ENCODE measurements around the gene RPL4.
"Not testable (repeated sequence)": the region's sequence is repeated elsewhere in the genome, so short reads cannot be mapped to it uniquely, and the experiment has no call there.

- not testable (repeated sequence) for TF ChIP-seq CTCF (IDR thresholded peaks at IDR 0.05; ENCODE audit: insufficient read depth, low read length); GABPA (IDR thresholded peaks at IDR 0.05; ENCODE audit: low read depth)
These were observed 1.5 kb downstream of the RPL4 start for GRCh38 chr15:66503041-66503648.
